H9 (cell line): Measurements from ENCODE around the gene NFX1. TPM values are rescaled to one million over a fixed set of nuclear protein-coding genes. Genes with fewer than 3 reads are reported as not detected.

ENCODE experiments used
- DNase-seq: peaks from one replicate; pipeline ENCODE4 v3.0.0-alpha.2; 2017
- H2AFZ ChIP-seq: one replicate; pipeline ENCODE4 v1.6.1; 2013; ENCODE audit warnings: mild to moderate bottlenecking, low read length, control low read depth, moderate library complexity
- H2AK5ac ChIP-seq: 2 replicates; pipeline ENCODE4 v1.6.1; 2013; ENCODE audit warnings: low read length, control low read depth, mixed read lengths; ENCODE audit not compliant: insufficient read length
- H2BK120ac ChIP-seq: one replicate; pipeline ENCODE4 v1.6.1; 2013; ENCODE audit warnings: low read depth, mild to moderate bottlenecking, low read length, control low read depth, inconsistent platforms; ENCODE audit not compliant: poor library complexity, severe bottlenecking
- H2BK12ac ChIP-seq: 2 replicates; pipeline ENCODE4 v1.6.1; 2013; ENCODE audit warnings: low read length, control low read depth, mixed read lengths, low read depth; ENCODE audit not compliant: insufficient read length
- H2BK15ac ChIP-seq: 2 replicates; pipeline ENCODE4 v1.6.1; 2013; ENCODE audit warnings: low read depth, low read length, control low read depth
- H2BK20ac ChIP-seq: one replicate; pipeline ENCODE4 v1.6.1; 2013; ENCODE audit warnings: low read depth, mild to moderate bottlenecking, low read length, control low read depth, inconsistent platforms; ENCODE audit not compliant: poor library complexity, severe bottlenecking
- H2BK5ac ChIP-seq: 2 replicates; pipeline ENCODE4 v1.6.1; 2013; ENCODE audit warnings: low read length, control low read depth, mixed read lengths; ENCODE audit not compliant: insufficient read length
- H3K14ac ChIP-seq: 2 replicates; pipeline ENCODE4 v1.6.1; 2013; ENCODE audit warnings: low read length, control low read depth; ENCODE audit not compliant: insufficient read depth
- H3K18ac ChIP-seq: 2 replicates; pipeline ENCODE4 v1.6.1; 2013; ENCODE audit warnings: low read depth, mild to moderate bottlenecking, mixed read lengths, low read length, control low read depth; ENCODE audit not compliant: insufficient read length
- H3K23ac ChIP-seq: 2 replicates; pipeline ENCODE4 v1.6.1; 2013; ENCODE audit warnings: low read length, control low read depth, mixed read lengths, low read depth; ENCODE audit not compliant: insufficient read length
- H3K23me2 ChIP-seq: 2 replicates; pipeline ENCODE4 v1.6.1; 2013; ENCODE audit warnings: low read depth, mild to moderate bottlenecking, mixed read lengths, low read length, control low read depth; ENCODE audit not compliant: insufficient read length, poor library complexity, severe bottlenecking
- H3K27ac ChIP-seq: 2 replicates; pipeline ENCODE4 v1.5.1; 2013; ENCODE audit warnings: low read length, control low read depth, mixed read lengths, low read depth; ENCODE audit not compliant: insufficient read length
- H3K27me3 ChIP-seq: 2 replicates; pipeline ENCODE4 v1.6.1; 2013; ENCODE audit warnings: low read length, control low read depth, inconsistent platforms; ENCODE audit not compliant: insufficient read depth
- H3K4ac ChIP-seq: 2 replicates; pipeline ENCODE4 v1.6.1; 2013; ENCODE audit warnings: low read depth, mild to moderate bottlenecking, control low read depth, inconsistent platforms, low read length, moderate library complexity
- H3K4me1 ChIP-seq: 2 replicates; pipeline ENCODE4 v1.6.1; 2013; ENCODE audit warnings: low read length, control low read depth, inconsistent platforms; ENCODE audit not compliant: insufficient read depth
- H3K4me2 ChIP-seq: 2 replicates; pipeline ENCODE4 v1.6.1; 2013; ENCODE audit warnings: low read length, control low read depth, mixed read lengths; ENCODE audit not compliant: insufficient read length, insufficient read depth
- H3K56ac ChIP-seq: 2 replicates; pipeline ENCODE4 v1.6.1; 2013; ENCODE audit warnings: low read depth, mild to moderate bottlenecking, mixed read lengths, low read length, control low read depth; ENCODE audit not compliant: insufficient read length
- H3K79me1 ChIP-seq: 2 replicates; pipeline ENCODE4 v1.6.1; 2013; ENCODE audit warnings: low read depth, mild to moderate bottlenecking, moderate library complexity, low read length, control low read depth, inconsistent platforms; ENCODE audit not compliant: insufficient read depth, poor library complexity, severe bottlenecking
- H3K79me2 ChIP-seq: 2 replicates; pipeline ENCODE4 v1.6.1; 2013; ENCODE audit warnings: low read length, control low read depth, inconsistent platforms; ENCODE audit not compliant: insufficient read depth
- H3K9ac ChIP-seq: 2 replicates; pipeline ENCODE4 v1.6.1; 2013; ENCODE audit warnings: low read length, control low read depth, mixed read lengths; ENCODE audit not compliant: insufficient read length; ENCODE audit errors: extremely low read depth
- H3K9me3 ChIP-seq: one replicate; pipeline ENCODE4 v1.6.1; 2013; ENCODE audit warnings: low read depth, low read length, inconsistent platforms; ENCODE audit not compliant: control insufficient read depth
- H3T11ph ChIP-seq: one replicate; pipeline ENCODE4 v1.6.1; 2013; ENCODE audit warnings: mild to moderate bottlenecking, low read length, control low read depth, inconsistent platforms
- H4K20me1 ChIP-seq: one replicate; pipeline ENCODE4 v1.6.1; 2013; ENCODE audit not compliant: control insufficient read depth, insufficient read length, insufficient read depth
- H4K5ac ChIP-seq: 2 replicates; pipeline ENCODE4 v1.6.1; 2013; ENCODE audit warnings: low read depth, mild to moderate bottlenecking, mixed read lengths, low read length, control low read depth; ENCODE audit not compliant: insufficient read length
- H4K8ac ChIP-seq: replicated peaks from 2 replicates; pipeline ENCODE4 v1.6.1; 2013; ENCODE audit warnings: low read length, control low read depth, mixed read lengths, low read depth; ENCODE audit not compliant: insufficient read length
- H4K91ac ChIP-seq: 2 replicates; pipeline ENCODE4 v1.6.1; 2013; ENCODE audit warnings: low read depth, mild to moderate bottlenecking, moderate library complexity, mixed read lengths, low read length, control low read depth; ENCODE audit not compliant: insufficient read length
- H3K27ac Mint-ChIP-seq, 3 experiments: 2 replicates in 2 of 3; 3 replicates in 1 of 3; pipeline ENCODE4 v1.8.0; 2020 to 2021; ENCODE audit warnings: mixed read lengths in 3 of 3, mild to moderate bottlenecking in 1 of 3, moderate library complexity in 1 of 3
- H3K27me3 Mint-ChIP-seq: 2 replicates; pipeline ENCODE4 v1.8.0; 2021; ENCODE audit warnings: low read depth, mild to moderate bottlenecking, moderate library complexity, mixed read lengths
- H3K36me3 Mint-ChIP-seq, 3 experiments: 2 replicates in 2 of 3; 3 replicates in 1 of 3; pipeline ENCODE4 v1.8.0; 2020 to 2021; ENCODE audit warnings: low read depth in 3 of 3, mixed read lengths in 3 of 3; ENCODE audit not compliant: insufficient read depth in 1 of 3
- H3K4me1 Mint-ChIP-seq, 2 experiments: 2 replicates each; pipeline ENCODE4 v1.8.0; 2020; ENCODE audit warnings: mixed read lengths in 2 of 2
- H3K4me3 Mint-ChIP-seq, 2 experiments: 2 replicates in 1 of 2; 3 replicates in 1 of 2; pipeline ENCODE4 v1.8.0; 2020 to 2021; ENCODE audit warnings: mild to moderate bottlenecking in 2 of 2, mixed read lengths in 2 of 2, moderate library complexity in 1 of 2
- H3K9me3 Mint-ChIP-seq, 2 experiments: 2 replicates in 1 of 2; 3 replicates in 1 of 2; pipeline ENCODE4 v1.8.0; 2020; ENCODE audit warnings: mild to moderate bottlenecking in 2 of 2, mixed read lengths in 2 of 2, moderate library complexity in 1 of 2
- CTCF ChIP-seq: fragments of 200-600 bp; sonication (generic); conservative IDR thresholded peaks from 3 replicates; pipeline ENCODE4 v1.8.0; 2021; ENCODE audit warnings: antibody characterized with exemption, mild to moderate bottlenecking
- WGBS: extraction: QIAGEN DNeasy Blood & Tissue Kit; methylation state at CpG from one replicate; pipeline ENCODE4 v1.1.7; 2013; ENCODE audit warnings: missing lambda C conversion rate, low lambda C conversion rate, mixed read lengths; ENCODE audit not compliant: insufficient read length; ENCODE audit errors: extremely low coverage; 5-methylcytosine and 5-hydroxymethylcytosine counted together
- total RNA-seq: library from RNA; stranded (reverse); gene quantifications from 2 replicates; pipeline ENCODE4 v1.2.1, GENCODE V29; 2021

NFX1 gene
- total RNA-seq, 1 experiment from 2014 or later = 35.1 TPM

GRCh38 chr9:33248606-33249005 is 41.7 kb upstream of the NFX1 start:
- Histone ChIP-seq H3K9me3 (no peaks in the 10 kb centered on the region), H3K4me1 (no peaks in the 10 kb centered on the region), H3K27me3 (no peaks in the 10 kb centered on the region), H2BK5ac (no peak overlapping the region), H3K14ac (no peak overlapping the region), H4K8ac (no peak overlapping the region), H3K27ac (no peak overlapping the region), H4K5ac (no peak overlapping the region), H3K4me2 (no peak overlapping the region), H2BK15ac (no peak overlapping the region), H2BK120ac (no peak overlapping the region), H3K18ac (no peak overlapping the region), H4K20me1 (no peaks in the 10 kb centered on the region), H2BK20ac (no peak overlapping the region), H2AK5ac (no peak overlapping the region), H3K4ac (no peak overlapping the region), H3T11ph (no peak overlapping the region), H2BK12ac (no peak overlapping the region), H3K79me1 (no peaks in the 10 kb centered on the region), H2AFZ (no peak overlapping the region), H3K23me2 (no peaks in the 10 kb centered on the region), H3K56ac (no peak overlapping the region), H4K91ac (no peak overlapping the region), H3K9ac (no peak overlapping the region), H3K79me2 (no peaks in the 10 kb centered on the region; the same call in 1 of the 2 replicates), H3K23ac (no peak overlapping the region)
- Mint-ChIP-seq H3K9me3 (no peaks in the 10 kb centered on the region; a peak in 1 of 5 replicates), H3K36me3 (peaks cover 10 to 32% (median 10%) of the 10 kb centered on the region in 3 experiments; a peak in 5 of 7 replicates), H3K27me3 (no peaks in the 10 kb centered on the region; the same call in 1 of the 2 replicates), H3K4me1 (no peaks in the 10 kb centered on the region), H3K27ac (no peak overlapping the region), H3K4me3 (no peak overlapping the region)
- no CpG with 5 or more reads among the region's 3 CpGs for WGBS
- TF ChIP-seq CTCF = no peak
- no peak for DNase-seq
